ENCODE data around the gene C19orf73. TPM values are rescaled to one million over a fixed set of nuclear protein-coding genes. Genes with fewer than 3 reads are reported as not detected.
A peak's percentile ranks its signal among the peaks of the same experiment; 100 is the strongest.

C19orf73 gene
- total and polyA plus RNA-seq, 9 of the 15 experiments (the other 6 are each of a cell fraction or from before 2014, with no cell fraction given): 0.08 to 7.4 (median 1.4) TPM

GRCh38 chr19:49084206-49085019 is 34.5 kb downstream of the C19orf73 start (continued):
- TF ChIP-seq HES1 (IDR thresholded peaks at IDR 0.05; ENCODE audit: low read depth): no peak
- TF ChIP-seq, protein P1, sequence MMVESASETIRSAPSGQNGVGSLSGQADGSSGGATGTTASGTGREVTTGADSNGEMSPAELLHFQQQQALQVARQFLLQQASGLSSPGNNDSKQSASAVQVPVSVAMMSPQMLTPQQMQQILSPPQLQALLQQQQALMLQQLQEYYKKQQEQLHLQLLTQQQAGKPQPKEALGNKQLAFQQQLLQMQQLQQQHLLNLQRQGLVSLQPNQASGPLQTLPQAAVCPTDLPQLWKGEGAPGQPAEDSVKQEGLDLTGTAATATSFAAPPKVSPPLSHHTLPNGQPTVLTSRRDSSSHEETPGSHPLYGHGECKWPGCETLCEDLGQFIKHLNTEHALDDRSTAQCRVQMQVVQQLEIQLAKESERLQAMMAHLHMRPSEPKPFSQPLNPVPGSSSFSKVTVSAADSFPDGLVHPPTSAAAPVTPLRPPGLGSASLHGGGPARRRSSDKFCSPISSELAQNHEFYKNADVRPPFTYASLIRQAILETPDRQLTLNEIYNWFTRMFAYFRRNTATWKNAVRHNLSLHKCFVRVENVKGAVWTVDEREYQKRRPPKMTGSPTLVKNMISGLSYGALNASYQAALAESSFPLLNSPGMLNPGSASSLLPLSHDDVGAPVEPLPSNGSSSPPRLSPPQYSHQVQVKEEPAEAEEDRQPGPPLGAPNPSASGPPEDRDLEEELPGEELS (CRISPR knock-in tag; IDR thresholded peaks at IDR 0.05; ENCODE audit: borderline replicate concordance): no peak
- TF ChIP-seq, protein P2, sequence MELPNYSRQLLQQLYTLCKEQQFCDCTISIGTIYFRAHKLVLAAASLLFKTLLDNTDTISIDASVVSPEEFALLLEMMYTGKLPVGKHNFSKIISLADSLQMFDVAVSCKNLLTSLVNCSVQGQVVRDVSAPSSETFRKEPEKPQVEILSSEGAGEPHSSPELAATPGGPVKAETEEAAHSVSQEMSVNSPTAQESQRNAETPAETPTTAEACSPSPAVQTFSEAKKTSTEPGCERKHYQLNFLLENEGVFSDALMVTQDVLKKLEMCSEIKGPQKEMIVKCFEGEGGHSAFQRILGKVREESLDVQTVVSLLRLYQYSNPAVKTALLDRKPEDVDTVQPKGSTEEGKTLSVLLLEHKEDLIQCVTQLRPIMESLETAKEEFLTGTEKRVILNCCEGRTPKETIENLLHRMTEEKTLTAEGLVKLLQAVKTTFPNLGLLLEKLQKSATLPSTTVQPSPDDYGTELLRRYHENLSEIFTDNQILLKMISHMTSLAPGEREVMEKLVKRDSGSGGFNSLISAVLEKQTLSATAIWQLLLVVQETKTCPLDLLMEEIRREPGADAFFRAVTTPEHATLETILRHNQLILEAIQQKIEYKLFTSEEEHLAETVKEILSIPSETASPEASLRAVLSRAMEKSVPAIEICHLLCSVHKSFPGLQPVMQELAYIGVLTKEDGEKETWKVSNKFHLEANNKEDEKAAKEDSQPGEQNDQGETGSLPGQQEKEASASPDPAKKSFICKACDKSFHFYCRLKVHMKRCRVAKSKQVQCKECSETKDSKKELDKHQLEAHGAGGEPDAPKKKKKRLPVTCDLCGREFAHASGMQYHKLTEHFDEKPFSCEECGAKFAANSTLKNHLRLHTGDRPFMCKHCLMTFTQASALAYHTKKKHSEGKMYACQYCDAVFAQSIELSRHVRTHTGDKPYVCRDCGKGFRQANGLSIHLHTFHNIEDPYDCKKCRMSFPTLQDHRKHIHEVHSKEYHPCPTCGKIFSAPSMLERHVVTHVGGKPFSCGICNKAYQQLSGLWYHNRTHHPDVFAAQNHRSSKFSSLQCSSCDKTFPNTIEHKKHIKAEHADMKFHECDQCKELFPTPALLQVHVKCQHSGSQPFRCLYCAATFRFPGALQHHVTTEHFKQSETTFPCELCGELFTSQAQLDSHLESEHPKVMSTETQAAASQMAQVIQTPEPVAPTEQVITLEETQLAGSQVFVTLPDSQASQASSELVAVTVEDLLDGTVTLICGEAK (IDR thresholded peaks at IDR 0.05): peak; percentile 56; the same call in 1 of the 2 replicates
- TF ChIP-seq, protein P2 (CRISPR knock-in tag; IDR thresholded peaks at IDR 0.05): no peak
- no peak for TF ChIP-seq KLF10 (CRISPR knock-in tag; IDR thresholded peaks at IDR 0.05)
- 0 out of 2 replicates have a peak, but pooled peaks have one; percentile 26 for TF ChIP-seq TRIM28 (IDR thresholded peaks at IDR 0.05)
- no peak for TF ChIP-seq GABPB1 (CRISPR knock-in tag; IDR thresholded peaks at IDR 0.05)
- TF ChIP-seq SMAD4 (CRISPR knock-in tag; conservative IDR thresholded peaks at IDR 0.05): 0 out of 2 replicates have a peak, but pooled peaks have one; percentile 36
- TF ChIP-seq, protein P3, sequence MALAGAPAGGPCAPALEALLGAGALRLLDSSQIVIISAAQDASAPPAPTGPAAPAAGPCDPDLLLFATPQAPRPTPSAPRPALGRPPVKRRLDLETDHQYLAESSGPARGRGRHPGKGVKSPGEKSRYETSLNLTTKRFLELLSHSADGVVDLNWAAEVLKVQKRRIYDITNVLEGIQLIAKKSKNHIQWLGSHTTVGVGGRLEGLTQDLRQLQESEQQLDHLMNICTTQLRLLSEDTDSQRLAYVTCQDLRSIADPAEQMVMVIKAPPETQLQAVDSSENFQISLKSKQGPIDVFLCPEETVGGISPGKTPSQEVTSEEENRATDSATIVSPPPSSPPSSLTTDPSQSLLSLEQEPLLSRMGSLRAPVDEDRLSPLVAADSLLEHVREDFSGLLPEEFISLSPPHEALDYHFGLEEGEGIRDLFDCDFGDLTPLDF (CRISPR knock-in tag; IDR thresholded peaks at IDR 0.05): no peak; the same call in 1 of the 2 replicates

Measured in K562 (cell line).